H1 (cell line): ENCODE results near the gene KLF14. TPM values are rescaled to one million over a fixed set of nuclear protein-coding genes. Genes with fewer than 3 reads are reported as not detected.

Source experiments
- CTCF ChIA-PET: fragments of 300-600 bp; sonication (Branson Sonifier 250); formaldehyde crosslinking; loops from one replicate; lab custom pipeline; 2021; ENCODE audit not compliant: partially characterized antibody; lab: Charles Lee
- POLR2A ChIA-PET: fragments of 300-600 bp; sonication (Branson Sonifier 250); formaldehyde crosslinking; loops from one replicate; lab custom pipeline; 2021; ENCODE audit warnings: inconsistent platforms; ENCODE audit not compliant: partially characterized antibody; lab: Charles Lee
- DNase-seq, 2 experiments: peaks; one replicate each; pipeline versions ENCODE4 v3.0.0 to v3.0.0-alpha.2; 2010 to 2022; ENCODE audit warnings: low spot score in 2 of 2, low read depth in 1 of 2, mixed read lengths in 1 of 2
- FAIRE-seq: peaks from 2 replicates; lab custom pipeline; 2011; peaks lifted over from hg19 to GRCh38; lab: Jason Lieb, UNC
- H2AFZ ChIP-seq: 2 replicates; pipeline ENCODE4 v1.8.1; 2012; ENCODE audit warnings: low read length, inconsistent platforms
- H2AK5ac ChIP-seq: 2 replicates; pipeline ENCODE4 v1.6.1; 2013; ENCODE audit warnings: low read depth, low read length
- H2BK120ac ChIP-seq: replicated peaks from 2 replicates; pipeline ENCODE3; 2013; ENCODE audit warnings: low read depth, low read length, inconsistent platforms
- H2BK12ac ChIP-seq: 2 replicates; pipeline ENCODE4 v1.6.1; 2013; ENCODE audit warnings: low read depth, low read length
- H2BK15ac ChIP-seq: 2 replicates; pipeline ENCODE4 v1.6.1; 2013; ENCODE audit warnings: low read length
- H2BK20ac ChIP-seq: 2 replicates; pipeline ENCODE4 v1.6.1; 2013; ENCODE audit warnings: low read length
- H2BK5ac ChIP-seq: 2 replicates; pipeline ENCODE4 v1.6.1; 2013; ENCODE audit warnings: low read depth, low read length
- H3K14ac ChIP-seq: 2 replicates; pipeline ENCODE4 v1.6.1; 2013; ENCODE audit warnings: inconsistent platforms; ENCODE audit not compliant: insufficient read length
- H3K18ac ChIP-seq: 2 replicates; pipeline ENCODE4 v1.6.1; 2013; ENCODE audit warnings: low read length; ENCODE audit errors: extremely low read depth
- H3K23ac ChIP-seq: 2 replicates; pipeline ENCODE4 v1.6.1; 2013; ENCODE audit warnings: inconsistent platforms; ENCODE audit not compliant: insufficient read length
- H3K23me2 ChIP-seq: 2 replicates; pipeline ENCODE4 v1.6.1; 2013; ENCODE audit warnings: low read depth, low read length
- H3K27ac ChIP-seq: 2 replicates; pipeline ENCODE4 v1.6.1; 2011; ENCODE audit warnings: low read depth, low read length, inconsistent platforms
- H3K27me3 ChIP-seq, 4 experiments: replicated peaks in 1 of 4; 1 replicate in 1 of 4; 2 replicates in 3 of 4; pipeline versions ENCODE4 v1.6.1 to v1.8.1; 2011 to 2013; ENCODE audit warnings: low read length in 3 of 4, mild to moderate bottlenecking in 3 of 4, inconsistent platforms in 2 of 4, mixed read lengths in 2 of 4, moderate library complexity in 1 of 4; ENCODE audit not compliant: control insufficient read depth in 3 of 4, insufficient read depth in 3 of 4; ENCODE audit errors: extremely low read depth in 1 of 4
- H3K36me3 ChIP-seq, 4 experiments: 2 replicates each; pipeline versions ENCODE4 v1.6.1 to v1.8.1; 2011 to 2013; ENCODE audit warnings: mild to moderate bottlenecking in 4 of 4, low read length in 3 of 4, moderate library complexity in 2 of 4, control low read depth in 1 of 4, inconsistent platforms in 1 of 4; ENCODE audit not compliant: insufficient read depth in 4 of 4, control insufficient read depth in 2 of 4
- H3K4ac ChIP-seq: replicated peaks from 2 replicates; pipeline ENCODE3; 2013; ENCODE audit warnings: low read length, low read depth, mixed read lengths, inconsistent platforms; ENCODE audit not compliant: insufficient read length
- H3K4me1 ChIP-seq, 4 experiments: replicated peaks in 1 of 4; 1 replicate in 1 of 4; 2 replicates in 3 of 4; pipeline versions ENCODE4 v1.6.1 to v1.8.1; 2011 to 2013; ENCODE audit warnings: low read length in 3 of 4, inconsistent platforms in 2 of 4, mixed read lengths in 1 of 4; ENCODE audit not compliant: insufficient read depth in 4 of 4, control insufficient read depth in 3 of 4
- H3K4me2 ChIP-seq, 2 experiments: 2 replicates each; pipeline versions ENCODE4 v1.6.1 to v1.8.1; 2011 to 2013; ENCODE audit warnings: low read depth in 2 of 2, low read length in 2 of 2, control low read depth in 1 of 2, inconsistent platforms in 1 of 2, mild to moderate bottlenecking in 1 of 2; ENCODE audit not compliant: insufficient read depth in 1 of 2
- H3K4me3 ChIP-seq, 4 experiments: fragments of 200-600, 300-600 bp in 1 of 4; sonication (generic), shearing (Covaris generic), sonication (Bioruptor Twin) in 1 of 4; 2 replicates each; pipeline versions ENCODE4 v1.5.1 to v1.8.1; 2011 to 2016; ENCODE audit warnings: low read length in 4 of 4, low read depth in 3 of 4, control low read depth in 2 of 4, inconsistent platforms in 2 of 4, mild to moderate bottlenecking in 2 of 4, mixed read lengths in 1 of 4, moderate library complexity in 1 of 4; ENCODE audit not compliant: insufficient read depth in 2 of 4; ENCODE audit errors: extremely low read depth in 1 of 4
- H3K56ac ChIP-seq: replicated peaks from 2 replicates; pipeline ENCODE3; 2013; ENCODE audit warnings: low read depth, mild to moderate bottlenecking, mixed read lengths, low read length, inconsistent platforms; ENCODE audit not compliant: insufficient read length
- H3K79me1 ChIP-seq: 2 replicates; pipeline ENCODE4 v1.6.1; 2013; ENCODE audit warnings: low read depth, low read length, control low read depth
- H3K79me2 ChIP-seq, 2 experiments: 2 replicates each; pipeline versions ENCODE4 v1.6.1 to v1.8.1; 2012 to 2013; ENCODE audit warnings: low read length in 2 of 2, mild to moderate bottlenecking in 2 of 2, inconsistent platforms in 1 of 2; ENCODE audit not compliant: insufficient read depth in 2 of 2, control insufficient read depth in 1 of 2
- H3K9ac ChIP-seq, 4 experiments: replicated peaks in 1 of 4; 1 replicate in 1 of 4; 2 replicates in 3 of 4; pipeline versions ENCODE4 v1.6.1 to v1.8.1; 2011 to 2013; ENCODE audit warnings: low read depth in 3 of 4, low read length in 3 of 4, control low read depth in 2 of 4, mild to moderate bottlenecking in 2 of 4, moderate library complexity in 2 of 4, inconsistent platforms in 1 of 4; ENCODE audit errors: extremely low read depth in 1 of 4
- H3K9me3 ChIP-seq, 2 experiments: 2 replicates each; pipeline versions ENCODE4 v1.6.1 to v1.8.1; 2012 to 2013; ENCODE audit warnings: mild to moderate bottlenecking in 2 of 2, moderate library complexity in 2 of 2, control low read depth in 1 of 2, inconsistent platforms in 1 of 2, low read depth in 1 of 2, low read length in 1 of 2, mixed read lengths in 1 of 2; ENCODE audit not compliant: insufficient read depth in 2 of 2
- H4K20me1 ChIP-seq, 2 experiments: replicated peaks in 1 of 2; 2 replicates each; pipeline versions ENCODE3 to v1.8.1; 2011 to 2013; ENCODE audit warnings: inconsistent platforms in 2 of 2, low read length in 2 of 2, mild to moderate bottlenecking in 1 of 2; ENCODE audit not compliant: insufficient read depth in 2 of 2, control insufficient read depth in 1 of 2
- H4K5ac ChIP-seq: 2 replicates; pipeline ENCODE4 v1.6.1; 2013; ENCODE audit warnings: low read length, low read depth, mixed read lengths, inconsistent platforms; ENCODE audit not compliant: insufficient read length
- H4K8ac ChIP-seq: 2 replicates; pipeline ENCODE4 v1.8.0; 2013; ENCODE audit warnings: mild to moderate bottlenecking, moderate library complexity, low read length, inconsistent platforms; ENCODE audit not compliant: insufficient read depth; ENCODE audit errors: extremely low read depth
- H4K91ac ChIP-seq: replicated peaks from 2 replicates; pipeline ENCODE3; 2013; ENCODE audit warnings: low read length, mixed read lengths, inconsistent platforms; ENCODE audit not compliant: insufficient read length
- CEBPB ChIP-seq: IDR thresholded peaks from 2 replicates; pipeline ENCODE4 v1.6.1; 2012; ENCODE audit warnings: low read depth, low read length
- KDM4A ChIP-seq: IDR thresholded peaks from one replicate; pipeline ENCODE4 v1.7.1; 2012; ENCODE audit warnings: low read depth, mild to moderate bottlenecking, moderate library complexity, low read length, inconsistent platforms; ENCODE audit not compliant: severe bottlenecking
- SP1 ChIP-seq: IDR thresholded peaks from 2 replicates; pipeline ENCODE4 v1.6.1; 2011; ENCODE audit warnings: low read depth, low read length
- SP2 ChIP-seq: IDR thresholded peaks from 2 replicates; pipeline ENCODE4 v1.6.1; 2012; ENCODE audit warnings: mild to moderate bottlenecking, low read length, inconsistent platforms
- SP4 ChIP-seq: IDR thresholded peaks from 2 replicates; pipeline ENCODE4 v1.6.1; 2012; ENCODE audit warnings: low read length, inconsistent platforms
- TEAD4 ChIP-seq: IDR thresholded peaks from 2 replicates; pipeline ENCODE4 v1.6.1; 2012; ENCODE audit warnings: low read depth, low read length, inconsistent platforms, mixed read lengths
- WGBS, 2 experiments: shearing (Covaris generic) in 1 of 2; methylation state at CpG; one replicate each; pipeline versions ENCODE4 v1.1.6 to v1.1.7; 2013 to 2015; ENCODE audit warnings: low lambda C conversion rate in 2 of 2, mixed read lengths in 2 of 2, inconsistent platforms in 1 of 2, low coverage in 1 of 2, missing lambda C conversion rate in 1 of 2; ENCODE audit not compliant: insufficient replicate concordance in 2 of 2, insufficient coverage in 1 of 2, insufficient read length in 1 of 2; ENCODE audit errors: extremely low coverage in 1 of 2, missing lambda C conversion rate in 1 of 2; 5-methylcytosine and 5-hydroxymethylcytosine counted together
- polyA plus RNA-seq, 7 experiments: library from polyadenylated mRNA; depleted of rRNA in 3 of 7; stranded (reverse) in 5 of 7; unstranded in 2 of 7; fragments of >200 nt in 5 of 7; fragments of 200-250 nt in 2 of 7; gene quantifications; 1 replicate in 5 of 7; 2 replicates in 1 of 7; 4 replicates in 1 of 7; pipeline versions ENCODE4 v1.2.1 to v1.2.3, GENCODE V29; 2011 to 2013; ENCODE audit warnings: missing spikeins in 2 of 7, mixed read lengths in 2 of 7
- total RNA-seq: library from RNA; stranded (reverse); fragmentation: NEBNext Ultra II Directional; extraction: Animal tissue kit (Norgen Biotek cat#: 25700); gene quantifications from 2 replicates; pipeline ENCODE4 v1.2.1, GENCODE V29; 2021
- TF ChIP-seq, protein P1 (sequence below): IDR thresholded peaks from 2 replicates; pipeline ENCODE4 v1.6.1; 2012; ENCODE audit warnings: inconsistent platforms

KLF14 gene
- total and polyA plus RNA-seq, 2 of the 8 experiments (the other 6 are each of a cell fraction or from before 2014, with no cell fraction given) = 0.02 TPM; not detected in 1

GRCh38 chr7:130712416-130712815 is 21.6 kb downstream of the KLF14 start:
- TF ChIP-seq SP1 = no peak
- no peak for TF ChIP-seq SP2
- TF ChIP-seq KDM4A = no peak
- TF ChIP-seq, protein P1, sequence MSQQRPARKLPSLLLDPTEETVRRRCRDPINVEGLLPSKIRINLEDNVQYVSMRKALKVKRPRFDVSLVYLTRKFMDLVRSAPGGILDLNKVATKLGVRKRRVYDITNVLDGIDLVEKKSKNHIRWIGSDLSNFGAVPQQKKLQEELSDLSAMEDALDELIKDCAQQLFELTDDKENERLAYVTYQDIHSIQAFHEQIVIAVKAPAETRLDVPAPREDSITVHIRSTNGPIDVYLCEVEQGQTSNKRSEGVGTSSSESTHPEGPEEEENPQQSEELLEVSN = no peak
- no peak for TF ChIP-seq TEAD4
- no peak for TF ChIP-seq CEBPB
- TF ChIP-seq SP4 = no peak
- Histone ChIP-seq H3K4me1 (no peaks in the 10 kb centered on the region; a peak in 1 of 7 replicates), H3K27ac (no peak overlapping the region), H3K4me2 (no peak overlapping the region), H4K8ac (no peak overlapping the region), H3K36me3 (no peaks in the 10 kb centered on the region), H2AFZ (peak overlapping the region; percentile 55; the same call in 1 of the 2 replicates), H3K79me2 (no peaks in the 10 kb centered on the region), H2BK20ac (no peak overlapping the region), H3K23me2 (no peaks in the 10 kb centered on the region), H3K18ac (no peak overlapping the region), H3K56ac (no peak overlapping the region), H2BK5ac (no peak overlapping the region), H3K9ac (no peak overlapping the region), H4K91ac (no peak overlapping the region), H3K23ac (no peak overlapping the region), H3K9me3 (no peaks in the 10 kb centered on the region), H3K14ac (no peak overlapping the region), H3K4ac (no peak overlapping the region), H3K4me3 (no peak overlapping the region), H3K27me3 (no peaks in the 10 kb centered on the region), H4K20me1 (no peaks in the 10 kb centered on the region), H4K5ac (no peak overlapping the region), H2BK12ac (no peak overlapping the region), H2BK15ac (no peak overlapping the region), H2AK5ac (no peak overlapping the region), H3K79me1 (no peaks in the 10 kb centered on the region), H2BK120ac (no peak overlapping the region)
- WGBS, 2 experiments = 20% methylated on average over 3 of the region's 3 CpGs; no CpG with 5 or more reads in 1 of the 2 experiments
- POLR2A ChIA-PET = no interaction called here
- CTCF ChIA-PET = interaction anchor here (1.2 kb wide), 2 partner anchors 11 to 419 kb away, joined by 3 to 4 read pairs; no protein-coding TSS in a partner anchor
- no peak for FAIRE-seq
- DNase-seq = no peak
